ENCODE measurements around the gene GCK.

Gene GCK

DNA sequence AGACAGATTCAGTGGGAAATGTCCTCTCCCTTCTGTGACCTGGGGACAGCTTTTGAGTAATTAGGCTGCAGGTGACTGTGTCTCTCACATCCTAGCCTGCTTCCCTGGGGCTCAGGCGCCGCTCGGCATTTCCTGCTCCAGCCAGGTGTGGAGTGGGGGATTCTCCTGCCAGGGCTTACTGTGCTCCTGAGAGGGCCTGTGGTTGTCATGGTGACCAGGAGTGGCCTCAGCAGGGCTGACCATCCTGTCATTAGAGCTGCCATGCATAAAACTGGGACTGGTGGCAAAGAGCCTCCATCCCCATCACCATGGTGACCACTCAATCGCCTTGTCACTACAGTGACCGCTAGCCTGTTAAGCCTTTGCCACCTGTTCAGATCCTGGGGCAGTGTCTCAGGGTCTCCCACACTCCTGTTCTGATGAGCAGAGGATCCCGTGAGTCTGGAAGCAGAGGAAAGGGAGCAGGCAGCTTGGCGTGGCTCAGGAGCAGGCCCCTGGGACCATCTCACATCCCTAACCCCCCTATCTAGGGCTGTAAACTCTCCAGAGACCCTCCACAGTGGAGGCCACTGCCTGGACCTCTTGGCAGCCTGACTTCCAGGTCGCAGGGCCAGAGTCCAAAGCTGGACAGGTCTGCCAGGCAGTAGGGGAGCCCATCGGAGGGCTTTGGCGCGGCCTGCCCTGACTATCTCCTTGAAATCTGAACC, at the start of gene GCK:
GCK (minus strand) TSS at position 154 of the 707 bp plus-strand sequence. CDS start 486 bp downstream, outside the sequence.
- no peak for DNase-seq (ENCODE audit: low spot score)

DNA sequence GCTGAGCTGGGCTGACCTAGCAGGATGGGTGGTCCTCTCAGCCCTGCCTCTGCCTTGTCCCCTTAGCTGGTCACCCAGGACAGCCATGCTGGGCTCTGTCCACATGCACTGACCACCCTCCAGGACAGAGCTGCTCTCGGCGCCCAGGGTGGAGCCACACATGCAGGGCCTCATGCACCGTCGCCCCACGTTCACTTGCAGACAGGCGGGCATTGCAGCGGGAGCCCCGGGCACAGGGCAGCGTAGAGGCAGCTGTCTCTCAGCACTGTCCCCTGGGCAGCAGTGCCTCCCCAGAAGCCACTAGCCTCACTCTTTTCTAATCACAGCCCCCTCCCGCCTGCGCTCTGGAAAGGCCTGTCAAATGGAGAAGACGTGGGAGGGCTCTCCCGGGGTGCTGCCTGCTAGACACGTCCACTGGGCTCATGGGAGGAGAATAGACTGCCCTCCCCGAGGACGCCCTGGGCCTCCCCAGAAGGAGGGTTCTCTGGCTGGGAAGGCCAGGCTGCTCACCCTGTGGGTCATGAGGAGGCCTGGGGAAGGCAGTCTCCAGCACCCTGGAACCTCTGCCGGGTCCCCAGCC, 49.0 kb upstream of the GCK start:
- no peak for DNase-seq (ENCODE audit: low spot score)

- no peak for DNase-seq (ENCODE audit: low spot score)
Observed at GRCh38 chr7:44237696-44238095, 48.5 kb upstream of the GCK start.

DNA sequence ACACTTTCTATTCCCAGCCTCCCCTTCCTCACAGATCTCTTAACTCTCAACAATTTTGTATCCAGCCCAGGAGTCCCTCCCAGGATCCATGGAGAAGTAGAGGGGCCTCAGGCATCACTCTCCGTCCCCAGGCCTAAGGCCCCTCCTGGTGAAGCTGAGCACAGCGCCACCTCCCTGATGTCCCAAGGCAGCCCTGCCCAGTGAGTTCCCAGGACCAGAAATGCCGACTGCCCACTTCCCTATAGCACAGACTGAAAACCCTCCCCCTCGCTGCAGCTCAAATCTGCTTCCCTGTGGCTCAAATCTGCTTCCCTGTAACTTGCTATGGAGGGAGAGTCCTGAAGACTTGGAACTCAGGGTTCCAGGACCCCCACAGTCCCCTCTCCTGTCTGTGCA, 47.1 kb upstream of the GCK start:
- DNase-seq (ENCODE audit: low spot score) = no peak

GRCh38 chr7:44235582-44236332, 46.5 kb upstream of the GCK start:
- no peak for DNase-seq (ENCODE audit: low spot score)

DNA sequence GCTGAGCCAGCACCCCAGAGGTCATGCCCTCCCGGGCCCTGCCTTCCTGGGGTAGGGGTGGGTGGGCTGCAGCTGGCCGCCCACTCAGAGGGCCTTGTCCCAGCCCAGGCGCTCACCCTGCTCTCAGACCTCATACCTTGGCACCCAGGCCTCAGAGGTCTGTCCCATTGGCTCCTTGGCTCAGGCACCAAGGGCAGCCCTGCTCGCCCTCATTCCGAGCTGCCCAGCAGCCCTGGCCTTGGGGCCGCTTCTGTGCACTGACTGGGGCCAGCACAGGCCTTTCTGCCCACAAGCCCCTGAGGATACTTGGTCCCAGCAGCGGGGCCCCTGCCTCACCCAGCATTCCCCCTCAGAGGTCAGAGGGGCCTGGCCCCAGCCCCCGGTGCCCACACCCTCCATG, 45.8 kb upstream of the GCK start:
- no peak for DNase-seq (ENCODE audit: low spot score)

GRCh38 chr7:44232901-44233715, 43.9 kb upstream of the GCK start:
- no peak for DNase-seq (ENCODE audit: low spot score)

DNA sequence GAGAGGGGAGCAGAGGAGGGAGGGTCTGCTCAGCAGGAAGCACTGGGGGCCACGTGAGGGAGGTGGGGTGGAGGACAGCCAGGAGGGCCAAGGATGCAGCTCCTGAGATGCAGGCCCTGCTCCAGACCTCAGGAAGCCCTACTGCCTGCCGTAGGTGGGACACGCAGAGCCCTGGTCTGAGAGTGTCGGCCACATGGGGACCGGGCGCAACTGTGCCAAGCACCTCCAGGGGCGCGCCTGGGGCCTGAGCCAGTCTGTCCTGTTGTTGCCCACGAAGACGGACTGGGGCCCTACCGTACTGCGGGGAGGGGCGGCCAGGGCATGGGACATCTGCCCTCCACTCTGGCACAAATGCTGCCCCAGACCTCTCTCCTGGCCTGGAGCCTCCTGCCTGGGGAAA, 43.2 kb upstream of the GCK start:
- no peak for DNase-seq (ENCODE audit: low spot score)

- DNase-seq (ENCODE audit: low spot score) = no peak
Observed at GRCh38 chr7:44231088-44231487, 41.8 kb upstream of the GCK start.

GRCh38 chr7:44230286-44230685, 41.0 kb upstream of the GCK start:
- no peak for DNase-seq (ENCODE audit: low spot score)

- DNase-seq (ENCODE audit: low spot score) = no peak
Observed at GRCh38 chr7:44229546-44230105, 40.4 kb upstream of the GCK start.

DNA sequence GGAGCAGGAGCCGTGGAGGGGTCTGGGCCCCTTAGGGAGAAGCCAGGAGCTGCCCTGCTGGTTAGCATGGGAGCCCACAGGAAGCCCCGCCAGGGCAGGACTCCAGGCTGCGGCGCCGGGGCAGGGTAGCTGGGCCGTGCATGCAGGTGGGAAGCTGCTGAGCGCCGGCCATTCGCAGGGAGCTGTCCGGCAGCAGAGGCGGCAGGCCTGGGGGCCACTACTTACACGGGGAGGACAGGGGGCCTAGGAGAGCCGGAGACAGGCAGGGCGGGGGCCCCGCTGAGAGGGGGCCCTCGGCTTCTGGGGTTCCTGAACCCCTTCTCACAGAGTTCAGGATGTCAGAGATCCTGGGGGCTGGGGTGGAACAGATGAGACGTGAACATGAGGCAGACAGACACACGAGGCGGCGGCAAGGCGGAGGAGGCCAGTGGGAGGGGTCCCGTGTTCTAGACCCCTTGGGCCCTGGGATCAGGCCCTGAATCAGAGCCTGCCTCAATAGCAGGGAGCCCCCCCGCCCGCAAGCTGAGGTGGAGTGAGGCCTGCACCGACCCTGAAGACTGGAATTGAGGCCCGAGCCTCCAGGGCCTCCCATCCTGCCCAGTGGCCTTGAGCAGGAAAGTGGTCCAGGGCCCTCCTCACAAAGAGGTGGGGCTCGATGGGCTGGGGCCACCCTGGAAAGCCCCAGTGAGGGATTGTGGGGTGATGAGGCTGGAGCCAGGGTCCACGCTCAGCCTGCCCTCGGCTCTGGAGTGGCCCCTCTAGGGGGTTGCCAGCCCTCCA, 39.5 kb upstream of the GCK start:
- no peak for DNase-seq (ENCODE audit: low spot score)

- no peak for DNase-seq (ENCODE audit: low spot score)
Observed at GRCh38 chr7:44227911-44228310, 38.7 kb upstream of the GCK start.

- DNase-seq (ENCODE audit: low spot score) = no peak
Observed at GRCh38 chr7:44226396-44226753, 37.1 kb upstream of the GCK start.

DNA sequence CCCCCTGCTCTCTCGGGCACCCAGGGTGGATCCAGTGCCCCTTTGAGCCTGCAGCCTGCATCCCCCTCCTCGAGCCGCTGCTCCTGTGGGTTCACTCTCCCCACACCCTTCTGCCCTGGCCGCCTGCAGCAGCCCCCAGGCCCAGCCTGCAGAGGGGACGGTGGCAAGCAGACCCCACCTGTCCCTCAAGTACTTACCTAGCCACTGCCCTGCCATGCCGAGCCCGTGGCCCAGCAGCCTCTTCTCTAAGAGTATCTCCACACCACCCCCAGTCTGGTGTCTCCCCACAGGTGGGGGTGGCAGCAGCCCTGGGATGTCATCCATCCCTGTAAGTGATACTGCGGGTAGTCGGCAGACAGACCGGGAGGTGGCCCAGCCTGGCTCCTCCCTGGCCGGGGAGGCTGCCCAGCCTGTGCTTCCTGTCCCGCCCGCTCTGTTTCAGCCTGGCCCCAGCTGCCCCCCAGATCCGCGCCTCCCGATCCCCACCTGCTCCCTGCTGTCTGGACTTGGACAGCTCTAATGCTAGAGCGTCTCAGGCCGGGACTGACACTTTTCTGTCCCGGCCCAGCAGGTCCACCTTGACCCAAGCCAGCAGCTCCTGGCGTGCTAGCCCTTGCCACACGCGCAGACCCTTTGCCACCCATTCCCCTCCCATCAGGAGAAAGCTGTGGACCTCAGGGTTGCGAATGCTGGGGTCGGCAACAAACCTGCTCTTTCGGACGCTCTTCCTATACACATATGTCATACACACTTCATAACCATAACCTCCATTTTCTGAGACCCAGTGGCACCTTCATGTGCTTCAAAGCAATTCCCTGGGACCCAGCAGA, 36.5 kb upstream of the GCK start:
- DNase-seq (ENCODE audit: low spot score) = no peak

DNA sequence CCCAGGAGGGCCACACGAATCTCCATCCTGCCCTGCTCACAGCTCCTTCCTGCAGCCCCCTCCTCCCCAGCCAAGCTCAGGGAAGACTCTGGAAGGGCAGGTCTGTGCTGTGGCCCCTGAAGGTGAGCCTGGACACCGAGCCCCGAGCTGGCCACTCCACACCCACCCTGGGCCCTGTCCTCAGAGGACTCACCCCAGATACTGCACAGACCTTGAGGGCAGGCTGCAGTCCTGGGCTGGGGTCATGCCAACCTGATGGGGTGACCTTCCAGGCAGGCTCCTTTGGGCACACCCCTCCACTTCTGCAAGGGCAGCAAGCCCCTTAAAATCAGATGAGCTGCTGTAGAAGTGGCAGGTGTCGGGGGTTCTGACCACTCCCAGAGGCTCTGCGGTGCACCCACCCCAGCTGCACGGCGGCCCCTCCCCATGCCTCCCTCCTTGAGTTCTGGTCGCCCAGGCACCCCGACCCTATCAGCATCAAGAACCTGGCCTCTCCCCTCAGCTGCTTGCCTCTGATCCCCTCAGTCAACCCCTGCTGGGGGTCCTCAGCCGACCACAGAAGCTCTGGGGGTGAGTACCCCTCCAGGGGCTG, 35.8 kb upstream of the GCK start:
- no peak for DNase-seq (ENCODE audit: low spot score)

GRCh38 chr7:44224080-44224973, 35.1 kb upstream of the GCK start:
- no peak for DNase-seq (ENCODE audit: low spot score)

DNA sequence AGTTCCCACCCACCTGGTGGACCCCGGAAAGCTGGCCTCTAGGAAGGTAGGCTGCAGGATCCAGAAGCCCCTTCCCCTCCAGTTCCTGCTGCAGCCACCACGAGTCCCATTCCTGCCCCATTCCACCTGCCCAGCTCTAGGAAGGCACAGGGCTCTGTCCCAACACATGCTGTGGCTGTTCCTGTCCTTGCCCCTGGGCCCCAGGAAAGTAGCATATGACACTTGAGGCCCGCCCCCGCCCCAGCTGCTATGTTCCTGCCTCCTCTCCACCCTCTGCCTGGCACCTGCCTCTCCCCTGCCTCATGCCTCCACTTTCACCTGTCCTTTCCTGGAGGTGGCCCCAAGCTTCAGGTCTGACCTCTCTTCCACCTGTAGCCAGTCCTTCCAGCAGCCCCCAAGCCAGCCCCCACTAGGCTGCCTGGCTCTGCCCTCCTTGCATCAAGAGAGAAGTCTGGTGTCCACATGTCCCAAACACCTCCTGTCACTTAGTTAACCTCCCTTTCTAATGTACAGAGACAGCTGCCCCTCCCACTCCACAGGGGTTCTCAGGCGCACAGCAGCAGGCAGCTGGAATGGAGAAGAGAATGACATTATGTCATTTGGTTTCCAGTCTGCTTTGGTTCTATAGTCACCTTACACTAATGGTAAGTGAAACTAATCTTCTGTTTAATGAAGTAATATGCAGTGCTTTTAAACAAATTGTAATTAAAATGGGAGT, 34.3 kb upstream of the GCK start:
- no peak for DNase-seq (ENCODE audit: low spot score)

All from activated CD4-positive, alpha-beta T cell treated with anti-CD3 and anti-CD28 coated beads, Interleukin-2, Interleukin-4, amounts not matched to agents 100 ng/mL and 50 ng/mL, durations not matched to agents 16 hours and 8 hours (primary cell).